K562 (cell line): ENCODE measurements around the gene NUP62. TPM values are rescaled to one million over a fixed set of nuclear protein-coding genes. Genes with fewer than 3 reads are reported as not detected.

ENCODE experiments used
- BRF1 ChIP-seq: IDR thresholded peaks from 3 replicates; pipeline ENCODE4 v1.6.1; 2011; ENCODE audit warnings: borderline replicate concordance, mild to moderate bottlenecking; ENCODE audit not compliant: insufficient read length; ENCODE audit errors: extremely low read depth
- CAMTA2 ChIP-seq: fragments of 250-450 bp; sonication (Bioruptor Pico); conservative IDR thresholded peaks from 2 replicates; pipeline ENCODE4 v1.5.1; 2022
- ETV1 ChIP-seq: fragments of 450-650 bp; conservative IDR thresholded peaks from 2 replicates; pipeline ENCODE4 v1.6.1; 2016; ENCODE audit warnings: missing genetic modification characterization, control low read depth, low read depth, missing compliant biosample characterization
- GTF2F1 ChIP-seq: IDR thresholded peaks from 2 replicates; pipeline ENCODE4 v1.6.1; 2011; ENCODE audit warnings: low read depth, low read length, improper control_type of control experiment
- HIVEP1 ChIP-seq: fragments of 250-450 bp; sonication (Bioruptor Pico); IDR thresholded peaks from 2 replicates; pipeline ENCODE4 v1.4.0; 2020; ENCODE audit warnings: mild to moderate bottlenecking
- NR3C1 ChIP-seq: sonication (generic); formaldehyde crosslinking; IDR thresholded peaks from 2 replicates; pipeline ENCODE4 v1.8.1; 2022; ENCODE audit warnings: missing genetic modification reagents
- PML ChIP-seq: IDR thresholded peaks from 2 replicates; pipeline ENCODE4 v1.6.1; 2012; ENCODE audit warnings: low read length, inconsistent platforms
- POLR2G ChIP-seq: fragments of 200-400 bp; formaldehyde crosslinking; IDR thresholded peaks from 2 replicates; pipeline ENCODE4 v1.6.1; 2017; ENCODE audit warnings: low read depth, mild to moderate bottlenecking, antibody characterized with exemption, low read length, moderate library complexity
- SMAD1 ChIP-seq: fragments of 150-350 bp; IDR thresholded peaks from 2 replicates; pipeline ENCODE4 v1.6.1; 2014; ENCODE audit warnings: low read length, low read depth; ENCODE audit not compliant: partially characterized antibody
- SMARCB1 ChIP-seq: IDR thresholded peaks from 2 replicates; pipeline ENCODE4 v1.6.1; 2011; ENCODE audit warnings: improper control_type of control experiment, low read depth; ENCODE audit not compliant: insufficient read length
- ZKSCAN8 ChIP-seq: fragments of 200-800 bp; sonication (Bioruptor generic); IDR thresholded peaks from 2 replicates; pipeline ENCODE4 v1.6.1; 2016; ENCODE audit warnings: missing genetic modification characterization, missing compliant biosample characterization
- ZNF263 ChIP-seq: sonication (generic); formaldehyde crosslinking; IDR thresholded peaks from 2 replicates; pipeline ENCODE4 v1.8.0; 2022; ENCODE audit warnings: mild to moderate bottlenecking, missing genetic modification reagents, borderline replicate concordance
- ZNF408 ChIP-seq: fragments of 250-450 bp; sonication (Bioruptor Pico); IDR thresholded peaks from 2 replicates; pipeline ENCODE4 v1.4.0; 2020; ENCODE audit warnings: low read depth, mild to moderate bottlenecking, moderate library complexity
- polyA plus RNA-seq, 8 experiments: library from polyadenylated mRNA; depleted of rRNA in 4 of 8; stranded (reverse) in 5 of 8; unstranded in 3 of 8; fragments of >200 nt; fragmentation: Nextera tagmentation in 2 of 8; fragmentation: Illumina TruSeq in 1 of 8; extraction: Ambion mirVana in 2 of 8; extraction: Trizol in 1 of 8; gene quantifications; 2 replicates each; pipeline versions ENCODE4 v1.2.1 to v1.2.3, GENCODE V29; 2011 to 2014; ENCODE audit warnings: inconsistent platforms in 1 of 8, missing spikeins in 1 of 8
- total RNA-seq, 7 experiments: library from RNA; depleted of rRNA in 6 of 7; stranded (reverse); fragments of >200 nt in 6 of 7; fragmentation: Illumina TruSeq in 2 of 7; extraction: Trizol in 2 of 7; gene quantifications; 2 replicates each; pipeline versions ENCODE4 v1.2.1 to v1.2.3, GENCODE V29; 2011 to 2021; ENCODE audit warnings: low replicate concordance in 1 of 7
- TF ChIP-seq, protein P1 (sequence below): fragments of 250-450 bp; sonication (Bioruptor Pico); IDR thresholded peaks from 2 replicates; pipeline ENCODE4 v1.6.1; 2021; ENCODE audit warnings: mild to moderate bottlenecking
- TF ChIP-seq, protein P2 (sequence below): sonication (generic); formaldehyde crosslinking; IDR thresholded peaks from 2 replicates; pipeline ENCODE4 v1.8.1; 2022; ENCODE audit warnings: missing genetic modification reagents
- TF ChIP-seq, protein P3 (sequence below): fragments of 450-650 bp; IDR thresholded peaks from 2 replicates; pipeline ENCODE4 v1.6.1; 2016; ENCODE audit warnings: low read depth

The NUP62 gene
- total and polyA plus RNA-seq, 9 of the 15 experiments (the other 6 are each of a cell fraction or from before 2014, with no cell fraction given) = 16.9 to 109 (median 66.0) TPM

DNA sequence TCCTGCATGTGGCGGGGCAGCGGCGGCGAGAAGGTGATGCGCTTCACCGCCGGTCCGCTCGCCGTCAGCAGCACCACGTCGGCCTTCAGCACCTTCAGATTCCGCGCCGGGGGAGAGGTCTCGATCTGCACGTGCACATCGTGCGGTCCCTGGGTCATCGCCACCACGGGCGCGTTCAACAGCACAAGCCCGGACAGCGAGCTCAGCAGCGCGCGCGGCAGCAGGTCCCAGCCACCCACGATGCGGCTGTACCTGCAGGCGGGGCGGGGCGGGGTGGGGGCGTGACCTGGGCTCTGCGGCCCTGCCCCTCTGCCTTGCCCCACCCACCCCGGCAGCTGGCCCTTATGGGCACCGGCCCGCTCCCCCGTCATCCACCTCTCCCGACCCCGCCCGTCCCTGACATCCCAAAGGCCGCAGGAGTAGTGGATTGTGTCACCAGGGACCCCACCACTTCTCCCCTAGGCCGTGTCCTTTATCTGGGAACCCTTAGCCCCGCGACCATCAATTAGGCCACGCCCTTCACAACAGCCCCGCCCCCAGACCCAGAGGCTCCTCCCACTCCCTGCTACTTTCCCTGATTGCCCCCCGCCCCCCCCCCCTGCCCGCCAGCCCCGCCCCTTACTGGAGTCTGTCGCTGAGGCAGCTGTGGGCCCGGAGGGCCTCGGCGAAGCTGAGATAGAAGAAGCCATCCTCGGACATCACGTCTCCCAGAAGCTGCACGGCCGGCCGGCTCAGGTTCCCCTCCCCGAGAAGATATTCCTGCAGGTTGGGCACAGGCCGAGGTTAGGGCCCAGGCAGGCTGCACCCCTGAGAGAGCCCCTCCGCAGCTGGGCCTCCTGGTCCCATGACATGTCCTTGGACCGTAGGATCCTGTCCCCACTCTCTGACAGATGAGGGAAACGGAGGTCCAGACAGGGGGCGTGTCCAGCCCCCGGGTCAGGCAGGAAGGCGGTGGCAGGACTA, 38.7 kb downstream of the NUP62 start (continued):
- no peak for TF ChIP-seq ETV1
- no peak for TF ChIP-seq PML
- TF ChIP-seq BRF1 = no peak
- no peak for TF ChIP-seq ZKSCAN8 (CRISPR knock-in tag)
- no peak for TF ChIP-seq CAMTA2
- TF ChIP-seq, protein P1, sequence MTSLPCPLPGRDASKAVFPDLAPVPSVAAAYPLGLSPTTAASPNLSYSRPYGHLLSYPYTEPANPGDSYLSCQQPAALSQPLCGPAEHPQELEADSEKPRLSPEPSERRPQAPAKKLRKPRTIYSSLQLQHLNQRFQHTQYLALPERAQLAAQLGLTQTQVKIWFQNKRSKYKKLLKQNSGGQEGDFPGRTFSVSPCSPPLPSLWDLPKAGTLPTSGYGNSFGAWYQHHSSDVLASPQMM = no peak
- TF ChIP-seq, protein P2, sequence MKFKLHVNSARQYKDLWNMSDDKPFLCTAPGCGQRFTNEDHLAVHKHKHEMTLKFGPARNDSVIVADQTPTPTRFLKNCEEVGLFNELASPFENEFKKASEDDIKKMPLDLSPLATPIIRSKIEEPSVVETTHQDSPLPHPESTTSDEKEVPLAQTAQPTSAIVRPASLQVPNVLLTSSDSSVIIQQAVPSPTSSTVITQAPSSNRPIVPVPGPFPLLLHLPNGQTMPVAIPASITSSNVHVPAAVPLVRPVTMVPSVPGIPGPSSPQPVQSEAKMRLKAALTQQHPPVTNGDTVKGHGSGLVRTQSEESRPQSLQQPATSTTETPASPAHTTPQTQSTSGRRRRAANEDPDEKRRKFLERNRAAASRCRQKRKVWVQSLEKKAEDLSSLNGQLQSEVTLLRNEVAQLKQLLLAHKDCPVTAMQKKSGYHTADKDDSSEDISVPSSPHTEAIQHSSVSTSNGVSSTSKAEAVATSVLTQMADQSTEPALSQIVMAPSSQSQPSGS (CRISPR knock-in tag) = peak; percentile 83
- TF ChIP-seq, protein P3, sequence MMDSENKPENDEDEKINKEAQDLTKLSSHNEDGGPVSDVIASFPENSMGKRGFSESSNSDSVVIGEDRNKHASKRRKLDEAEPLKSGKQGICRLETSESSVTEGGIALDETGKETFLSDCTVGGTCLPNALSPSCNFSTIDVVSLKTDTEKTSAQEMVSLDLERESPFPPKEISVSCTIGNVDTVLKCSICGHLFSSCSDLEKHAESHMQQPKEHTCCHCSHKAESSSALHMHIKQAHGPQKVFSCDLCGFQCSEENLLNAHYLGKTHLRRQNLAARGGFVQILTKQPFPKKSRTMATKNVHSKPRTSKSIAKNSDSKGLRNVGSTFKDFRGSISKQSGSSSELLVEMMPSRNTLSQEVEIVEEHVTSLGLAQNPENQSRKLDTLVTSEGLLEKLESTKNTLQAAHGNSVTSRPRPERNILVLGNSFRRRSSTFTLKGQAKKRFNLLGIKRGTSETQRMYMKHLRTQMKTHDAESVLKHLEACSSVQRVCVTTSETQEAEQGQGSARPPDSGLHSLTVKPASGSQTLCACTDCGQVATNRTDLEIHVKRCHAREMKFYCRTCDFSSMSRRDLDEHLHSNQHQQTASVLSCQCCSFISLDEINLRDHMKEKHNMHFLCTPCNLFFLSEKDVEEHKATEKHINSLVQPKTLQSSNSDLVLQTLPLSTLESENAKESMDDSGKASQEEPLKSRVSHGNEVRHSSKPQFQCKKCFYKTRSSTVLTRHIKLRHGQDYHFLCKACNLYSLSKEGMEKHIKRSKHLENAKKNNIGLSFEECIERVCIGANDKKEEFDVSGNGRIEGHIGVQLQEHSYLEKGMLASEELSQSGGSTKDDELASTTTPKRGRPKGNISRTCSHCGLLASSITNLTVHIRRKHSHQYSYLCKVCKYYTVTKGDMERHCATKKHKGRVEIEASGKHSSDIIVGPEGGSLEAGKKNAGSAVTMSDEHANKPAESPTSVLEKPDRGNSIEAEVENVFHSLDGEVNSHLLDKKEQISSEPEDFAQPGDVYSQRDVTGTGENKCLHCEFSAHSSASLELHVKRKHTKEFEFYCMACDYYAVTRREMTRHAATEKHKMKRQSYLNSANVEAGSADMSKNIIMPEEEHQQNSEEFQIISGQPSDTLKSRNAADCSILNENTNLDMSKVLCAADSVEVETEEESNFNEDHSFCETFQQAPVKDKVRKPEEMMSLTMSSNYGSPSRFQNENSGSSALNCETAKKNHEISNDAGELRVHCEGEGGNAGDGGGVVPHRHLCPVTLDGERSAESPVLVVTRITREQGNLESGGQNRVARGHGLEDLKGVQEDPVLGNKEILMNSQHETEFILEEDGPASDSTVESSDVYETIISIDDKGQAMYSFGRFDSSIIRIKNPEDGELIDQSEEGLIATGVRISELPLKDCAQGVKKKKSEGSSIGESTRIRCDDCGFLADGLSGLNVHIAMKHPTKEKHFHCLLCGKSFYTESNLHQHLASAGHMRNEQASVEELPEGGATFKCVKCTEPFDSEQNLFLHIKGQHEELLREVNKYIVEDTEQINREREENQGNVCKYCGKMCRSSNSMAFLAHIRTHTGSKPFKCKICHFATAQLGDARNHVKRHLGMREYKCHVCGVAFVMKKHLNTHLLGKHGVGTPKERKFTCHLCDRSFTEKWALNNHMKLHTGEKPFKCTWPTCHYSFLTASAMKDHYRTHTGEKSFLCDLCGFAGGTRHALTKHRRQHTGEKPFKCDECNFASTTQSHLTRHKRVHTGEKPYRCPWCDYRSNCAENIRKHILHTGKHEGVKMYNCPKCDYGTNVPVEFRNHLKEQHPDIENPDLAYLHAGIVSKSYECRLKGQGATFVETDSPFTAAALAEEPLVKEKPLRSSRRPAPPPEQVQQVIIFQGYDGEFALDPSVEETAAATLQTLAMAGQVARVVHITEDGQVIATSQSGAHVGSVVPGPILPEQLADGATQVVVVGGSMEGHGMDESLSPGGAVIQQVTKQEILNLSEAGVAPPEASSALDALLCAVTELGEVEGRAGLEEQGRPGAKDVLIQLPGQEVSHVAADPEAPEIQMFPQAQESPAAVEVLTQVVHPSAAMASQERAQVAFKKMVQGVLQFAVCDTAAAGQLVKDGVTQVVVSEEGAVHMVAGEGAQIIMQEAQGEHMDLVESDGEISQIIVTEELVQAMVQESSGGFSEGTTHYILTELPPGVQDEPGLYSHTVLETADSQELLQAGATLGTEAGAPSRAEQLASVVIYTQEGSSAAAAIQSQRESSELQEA = no peak
- TF ChIP-seq NR3C1 (CRISPR knock-in tag) = peak; percentile 72; the same call in 1 of the 2 replicates
- no peak; the same call in 1 of the 2 replicates for TF ChIP-seq POLR2G
- TF ChIP-seq SMAD1 = no peak
- TF ChIP-seq ZNF263 (CRISPR knock-in tag) = no peak
- TF ChIP-seq HIVEP1 = no peak
- no peak for TF ChIP-seq SMARCB1
- TF ChIP-seq GTF2F1 = no peak
- TF ChIP-seq ZNF408 = no peak
